B cell (primary cell): ENCODE measurements around the gene DNAH6. TPM values are rescaled to one million over a fixed set of nuclear protein-coding genes. Genes with fewer than 3 reads are reported as not detected.

ENCODE experiments used
- ATAC-seq: fragments of 200-7000 bp; cut with Tn5 transposase; one replicate; pipeline ENCODE4 v1.10.0; 2021; ENCODE audit warnings: low read depth, mild to moderate bottlenecking, moderate number of reproducible peaks, moderate library complexity
- CTCF ChIA-PET: fragments of 350-600 bp; sonication (Branson Sonifier 250); formaldehyde crosslinking; loops from one replicate; lab custom pipeline; 2021; ENCODE audit warnings: antibody characterized with exemption, inconsistent platforms; lab: Charles Lee
- POLR2A ChIA-PET: fragments of 350-600 bp; sonication (Branson Sonifier 250); formaldehyde crosslinking; loops from one replicate; lab custom pipeline; 2021; ENCODE audit warnings: antibody characterized with exemption; lab: Charles Lee
- DNase-seq: peaks from one replicate; pipeline ENCODE4 v3.0.0; 2013
- H2AFZ ChIP-seq: 2 replicates; pipeline ENCODE4 v1.6.1; 2012; ENCODE audit warnings: mild to moderate bottlenecking, low read depth, low read length; ENCODE audit not compliant: insufficient read depth, poor library complexity, severe bottlenecking
- H3K27ac ChIP-seq, 2 donors: 1 replicate in 1 of 2; 2 replicates in 1 of 2; pipeline ENCODE4 v1.5.1; 2012 to 2013; ENCODE audit warnings: low read length in 2 of 2, mild to moderate bottlenecking in 2 of 2, moderate library complexity in 1 of 2
- H3K27me3 ChIP-seq, 4 experiments: fragments of 200-600 bp in 1 of 4; sonication (generic) in 1 of 4; replicated peaks in 1 of 4; 1 replicate in 2 of 4; 2 replicates in 2 of 4; pipeline versions ENCODE4 v1.6.1 to v1.7.0; 2013 to 2016; ENCODE audit warnings: low read length in 3 of 4, mild to moderate bottlenecking in 2 of 4, mixed read lengths in 1 of 4, moderate library complexity in 1 of 4; ENCODE audit not compliant: insufficient read depth in 4 of 4, control insufficient read depth in 3 of 4; ENCODE audit errors: control extremely low read depth in 1 of 4
- H3K36me3 ChIP-seq, 2 experiments: replicated peaks in 1 of 2; 1 replicate in 1 of 2; 2 replicates in 1 of 2; pipeline versions ENCODE4 v1.6.1 to v1.7.1; 2013; ENCODE audit warnings: low read length in 1 of 2; ENCODE audit not compliant: insufficient read depth in 2 of 2, control insufficient read depth in 1 of 2; ENCODE audit errors: control extremely low read depth in 1 of 2, extremely low read depth in 1 of 2
- H3K4me1 ChIP-seq, 2 donors: fragments of 200-600 bp in 1 of 2; sonication (generic) in 1 of 2; 1 replicate in 1 of 2; 2 replicates in 1 of 2; pipeline versions ENCODE4 v1.5.1 to v1.6.1; 2013 to 2017; ENCODE audit warnings: low read length in 2 of 2; ENCODE audit not compliant: control insufficient read depth in 2 of 2, insufficient read depth in 2 of 2
- H3K4me2 ChIP-seq: replicated peaks from 2 replicates; pipeline ENCODE3; 2012; ENCODE audit warnings: mild to moderate bottlenecking, low read depth, low read length; ENCODE audit not compliant: poor library complexity, severe bottlenecking
- H3K4me3 ChIP-seq, 5 experiments: fragments of 200-600 bp in 1 of 5; sonication (generic) in 1 of 5; 1 replicate in 3 of 5; 2 replicates in 2 of 5; pipeline versions ENCODE4 v1.5.1 to v1.7.0; 2011 to 2016; ENCODE audit warnings: low read length in 4 of 5, mild to moderate bottlenecking in 4 of 5, low read depth in 2 of 5, control low read depth in 1 of 5, moderate library complexity in 1 of 5; ENCODE audit not compliant: insufficient read depth in 1 of 5; ENCODE audit errors: control extremely low read depth in 1 of 5, extremely low read depth in 1 of 5
- H3K79me2 ChIP-seq: fragments of 200-600 bp; sonication (generic); one replicate; pipeline ENCODE4 v1.6.0; 2016; ENCODE audit warnings: low read length; ENCODE audit not compliant: control insufficient read depth, insufficient read depth
- H3K9ac ChIP-seq: fragments of 200-600 bp; sonication (generic); 2 replicates; pipeline ENCODE4 v1.6.1; 2017; ENCODE audit warnings: mild to moderate bottlenecking, low read length, moderate library complexity
- H3K9me3 ChIP-seq, 3 donors: one replicate each; pipeline versions ENCODE4 v1.6.1 to v1.7.1; 2013; ENCODE audit warnings: low read length in 2 of 3; ENCODE audit not compliant: control insufficient read depth in 2 of 3, insufficient read depth in 1 of 3; ENCODE audit errors: control extremely low read depth in 1 of 3
- H4K20me1 ChIP-seq: 2 replicates; pipeline ENCODE4 v1.6.0; 2012; ENCODE audit warnings: mild to moderate bottlenecking, low read length; ENCODE audit not compliant: insufficient read depth, control insufficient read depth, poor library complexity, severe bottlenecking
- H3K27ac Mint-ChIP-seq: one replicate; pipeline ENCODE4 v1.8.0; 2021; ENCODE audit warnings: mixed read lengths
- H3K27me3 Mint-ChIP-seq: one replicate; pipeline ENCODE4 v1.8.0; 2021; ENCODE audit warnings: mixed read lengths
- H3K4me1 Mint-ChIP-seq: one replicate; pipeline ENCODE4 v1.8.0; 2021; ENCODE audit warnings: mixed read lengths
- H3K4me3 Mint-ChIP-seq: one replicate; pipeline ENCODE4 v1.8.0; 2021; ENCODE audit warnings: mixed read lengths
- H3K9me3 Mint-ChIP-seq: one replicate; pipeline ENCODE4 v1.8.0; 2022; ENCODE audit warnings: mixed read lengths; ENCODE audit not compliant: insufficient read depth
- EZH2 ChIP-seq: IDR thresholded peaks from 2 replicates; pipeline ENCODE4 v1.6.1; 2012; ENCODE audit warnings: borderline replicate concordance, low read depth, mild to moderate bottlenecking, moderate library complexity, low read length; ENCODE audit not compliant: insufficient read depth, poor library complexity, severe bottlenecking
- WGBS: methylation state at CpG from one replicate; pipeline ENCODE4 v1.1.5; 2013; ENCODE audit warnings: missing lambda C conversion rate; ENCODE audit not compliant: insufficient coverage; 5-methylcytosine and 5-hydroxymethylcytosine counted together
- intact Hi-C: fragments of 100-400 bp; cut with micrococcal nuclease; formaldehyde crosslinking; loops from one replicate; pipeline ENCODE4 v1.10.0; 2022
- polyA plus RNA-seq: library from polyadenylated mRNA; depleted of rRNA; stranded (reverse); fragments of >200 nt; gene quantifications from 2 replicates; pipeline ENCODE4 v1.2.3, GENCODE V29; 2012
- total RNA-seq, 2 donors: library from RNA; stranded (reverse); fragments of 120-200 nt in 1 of 2; gene quantifications; 1 replicate in 1 of 2; 2 replicates in 1 of 2; pipeline versions ENCODE4 v1.2.3 to v1.2.4, GENCODE V29; 2013 to 2022
- TF ChIP-seq, protein P1 (sequence below): fragments of 200-600 bp; IDR thresholded peaks from one replicate; pipeline ENCODE4 v1.8.0; 2022; ENCODE audit warnings: antibody characterized with exemption, mild to moderate bottlenecking

Gene DNAH6
- total and polyA plus RNA-seq, 2 donors (not counting 1 experiment from before 2014, with no cell fraction given), result 0.01 to 1.9 TPM

DNA sequence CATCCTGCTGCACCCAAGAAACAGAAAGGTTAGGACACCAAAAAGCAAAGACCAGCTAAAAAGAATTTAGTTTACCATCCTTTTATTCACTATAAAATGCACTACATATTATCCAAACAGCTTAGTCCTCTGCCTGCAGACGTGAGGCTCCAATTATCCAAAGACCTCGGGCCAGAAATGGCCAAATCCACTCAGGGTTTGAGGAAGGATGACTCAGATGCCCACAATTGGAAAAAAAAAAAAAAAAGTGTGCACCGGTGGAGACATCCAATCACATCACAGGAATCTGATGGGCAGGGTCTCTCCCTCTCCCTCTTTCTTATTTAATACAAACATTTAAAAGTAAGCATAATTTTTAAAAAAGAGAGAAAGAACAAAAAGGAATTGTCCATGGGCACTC lies 298.8 kb downstream of the DNAH6 start:
- Mint-ChIP-seq H3K4me3 (no peak overlapping the region), H3K27ac (no peak overlapping the region), H3K27me3 (peaks cover 2% of the 10 kb centered on the region), H3K9me3 (no peaks in the 10 kb centered on the region), H3K4me1 (peaks cover 21% of the 10 kb centered on the region)
- 100% methylated on average over 2 of the region's 3 CpGs for WGBS
- no peaks in the 10 kb centered on the region for H4K20me1 ChIP-seq
- H3K4me2 ChIP-seq, result no peak overlapping the region
- intact Hi-C loops, result no loop called here
- no peak overlapping the region for H3K4me3 ChIP-seq
- H3K79me2 ChIP-seq, result no peaks in the 10 kb centered on the region
- ChIA-PET CTCF (interaction anchor here (0.7 kb wide), 1 partner anchor 218 kb away, joined by 3 read pairs; no protein-coding TSS in a partner anchor), POLR2A (no interaction called here)
- no peak overlapping the region for H3K9ac ChIP-seq
- DNase-seq (no peak), ATAC-seq (no peak)
- TF ChIP-seq, protein P1, sequence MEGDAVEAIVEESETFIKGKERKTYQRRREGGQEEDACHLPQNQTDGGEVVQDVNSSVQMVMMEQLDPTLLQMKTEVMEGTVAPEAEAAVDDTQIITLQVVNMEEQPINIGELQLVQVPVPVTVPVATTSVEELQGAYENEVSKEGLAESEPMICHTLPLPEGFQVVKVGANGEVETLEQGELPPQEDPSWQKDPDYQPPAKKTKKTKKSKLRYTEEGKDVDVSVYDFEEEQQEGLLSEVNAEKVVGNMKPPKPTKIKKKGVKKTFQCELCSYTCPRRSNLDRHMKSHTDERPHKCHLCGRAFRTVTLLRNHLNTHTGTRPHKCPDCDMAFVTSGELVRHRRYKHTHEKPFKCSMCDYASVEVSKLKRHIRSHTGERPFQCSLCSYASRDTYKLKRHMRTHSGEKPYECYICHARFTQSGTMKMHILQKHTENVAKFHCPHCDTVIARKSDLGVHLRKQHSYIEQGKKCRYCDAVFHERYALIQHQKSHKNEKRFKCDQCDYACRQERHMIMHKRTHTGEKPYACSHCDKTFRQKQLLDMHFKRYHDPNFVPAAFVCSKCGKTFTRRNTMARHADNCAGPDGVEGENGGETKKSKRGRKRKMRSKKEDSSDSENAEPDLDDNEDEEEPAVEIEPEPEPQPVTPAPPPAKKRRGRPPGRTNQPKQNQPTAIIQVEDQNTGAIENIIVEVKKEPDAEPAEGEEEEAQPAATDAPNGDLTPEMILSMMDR, result no peak
- TF ChIP-seq EZH2, result no peak
- H3K27ac ChIP-seq, result no peak overlapping the region
- H3K4me1 ChIP-seq, result peaks cover 12 to 18% of the 10 kb centered on the region in 2 donors
- H3K27me3 ChIP-seq, result no peaks in the 10 kb centered on the region
- peaks cover 0 to 4% (median 0%) of the 10 kb centered on the region in 3 donors for H3K9me3 ChIP-seq
- no peak overlapping the region for H2AFZ ChIP-seq
- no peaks in the 10 kb centered on the region for H3K36me3 ChIP-seq

DNA sequence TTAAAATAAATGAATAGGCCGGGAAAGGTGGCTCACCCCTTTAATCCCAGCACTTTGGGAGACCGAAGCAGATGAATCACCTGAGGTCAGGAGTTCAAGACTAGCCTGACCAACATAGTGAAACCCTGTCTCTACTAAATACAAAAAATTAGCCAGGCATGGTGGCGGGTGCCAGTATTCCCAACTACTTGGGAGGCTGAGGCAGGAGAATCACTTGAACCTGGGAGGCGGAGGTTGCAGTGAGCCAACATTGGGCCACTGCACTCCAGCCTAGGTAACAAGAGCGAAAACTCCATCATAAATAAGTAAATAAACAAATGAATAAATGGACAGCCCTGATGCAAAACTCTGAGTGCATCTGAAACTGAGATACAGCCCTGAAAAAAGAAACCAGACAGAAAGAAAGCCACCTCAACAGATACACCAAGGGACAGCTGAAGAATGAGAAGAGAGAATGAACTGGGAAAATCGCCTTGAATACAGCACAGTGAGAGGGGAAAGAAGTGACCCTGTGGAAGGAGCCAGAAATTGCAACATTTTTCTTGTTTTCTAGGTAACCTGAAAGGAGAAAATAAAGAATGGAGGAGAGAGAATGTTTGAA lies 300.2 kb downstream of the DNAH6 start:
- Histone ChIP-seq H3K9me3 (peaks cover 0 to 4% (median 0%) of the 10 kb centered on the region in 3 donors), H3K9ac (no peak overlapping the region), H4K20me1 (no peaks in the 10 kb centered on the region), H3K4me3 (no peak overlapping the region), H3K27me3 (no peaks in the 10 kb centered on the region), H3K27ac (no peak overlapping the region), H3K4me1 (peaks cover 12 to 18% of the 10 kb centered on the region in 2 donors), H3K4me2 (no peak overlapping the region), H3K79me2 (no peaks in the 10 kb centered on the region), H3K36me3 (no peaks in the 10 kb centered on the region), H2AFZ (no peak overlapping the region)
- TF ChIP-seq EZH2, result no peak
- TF ChIP-seq, protein P1, result no peak
- no peak for ATAC-seq
- WGBS, result 70% methylated on average over 2 of the region's 6 CpGs
- POLR2A ChIA-PET, result no interaction called here
- no peaks in the 10 kb centered on the region for H3K9me3 Mint-ChIP-seq
- peak overlapping the region; percentile 47 for H3K4me3 Mint-ChIP-seq
- no peak for DNase-seq
- CTCF ChIA-PET, result interaction anchor here (1.0 kb wide), 1 partner anchor 48 kb away, joined by 3 read pairs; no protein-coding TSS in a partner anchor
- H3K27me3 Mint-ChIP-seq, result no peaks in the 10 kb centered on the region
- peak overlapping the region; percentile 2 for H3K27ac Mint-ChIP-seq
- H3K4me1 Mint-ChIP-seq, result peaks cover 21% of the 10 kb centered on the region
- intact Hi-C loops, result no loop called here
